Activated CD4-positive, alpha-beta T cell treated with anti-CD3 and anti-CD28 coated beads, Interleukin-2, amount 50 U/mL, for 4 hours (primary cell): ENCODE measurements around the gene ATP8A2.

Experiments used
- DNase-seq, 2 experiments: peaks; one replicate each; pipeline ENCODE4 v3.0.0-alpha.2; 2020

ATP8A2 gene

DNA sequence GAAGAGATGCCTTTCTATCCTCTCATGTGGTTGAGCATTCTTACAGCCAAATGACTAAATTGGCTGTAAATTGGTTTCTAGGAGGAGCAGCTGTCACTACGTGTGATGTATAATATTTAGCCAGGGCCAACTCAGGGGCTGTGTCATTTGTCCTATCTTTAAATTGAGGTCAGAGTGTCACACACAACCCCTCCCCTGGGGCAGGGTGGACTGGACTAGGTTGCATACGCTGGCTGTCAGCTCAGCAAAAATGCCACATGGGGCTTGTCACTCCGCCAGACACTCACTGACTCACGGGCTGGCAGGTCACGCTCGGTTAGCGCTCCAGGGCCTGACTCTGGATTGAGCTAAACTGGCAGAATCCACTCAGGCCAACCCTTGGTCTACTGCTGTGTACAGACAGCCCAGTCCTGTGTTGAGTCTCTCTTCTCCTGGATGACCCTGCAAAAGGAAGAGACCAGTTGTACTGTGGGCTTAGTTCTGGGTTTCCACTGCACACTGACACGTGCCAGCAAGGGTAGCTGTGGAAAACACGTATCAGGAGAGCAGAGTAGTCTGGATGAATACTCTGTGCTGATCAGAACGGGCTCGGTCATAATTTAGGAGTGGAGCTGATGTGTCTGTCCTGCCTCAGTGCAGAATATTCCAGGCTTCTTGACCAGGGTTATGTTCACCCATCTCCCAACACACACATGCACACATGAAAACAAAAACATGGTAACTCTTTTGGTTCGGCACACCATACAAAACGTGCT is 650.9 kb downstream of the ATP8A2 start:
- DNase-seq: no peak

- no peak for DNase-seq
Observed at GRCh38 chr13:26024558-26024957, 652.8 kb downstream of the ATP8A2 start.

- DNase-seq: no peak
Observed at GRCh38 chr13:26025196-26025595, 653.4 kb downstream of the ATP8A2 start.

DNA sequence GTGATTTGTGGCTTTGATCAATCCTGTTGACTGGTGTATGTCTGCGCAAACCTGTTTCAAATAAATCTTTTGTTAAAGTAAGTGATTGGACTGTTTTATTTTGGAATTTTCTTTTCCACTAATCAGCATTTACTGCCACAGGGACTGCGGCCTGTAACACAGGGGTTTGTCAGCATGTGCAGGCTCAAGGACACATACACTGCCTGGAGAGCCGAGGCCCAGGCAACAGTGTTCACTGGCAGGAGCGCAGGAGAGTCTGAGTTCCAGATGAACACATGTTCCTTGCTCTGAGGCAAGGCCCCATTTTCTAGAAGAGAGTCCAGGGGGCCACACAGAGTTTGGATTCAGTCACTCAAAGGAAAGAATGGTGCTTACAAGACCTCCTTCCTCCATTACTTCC is 654.0 kb downstream of the ATP8A2 start:
- no peak for DNase-seq

GRCh38 chr13:26026211-26026610 is 654.4 kb downstream of the ATP8A2 start:
- DNase-seq: no peak

- DNase-seq: no peak
Observed at GRCh38 chr13:26029581-26030136, 657.9 kb downstream of the ATP8A2 start.

DNA sequence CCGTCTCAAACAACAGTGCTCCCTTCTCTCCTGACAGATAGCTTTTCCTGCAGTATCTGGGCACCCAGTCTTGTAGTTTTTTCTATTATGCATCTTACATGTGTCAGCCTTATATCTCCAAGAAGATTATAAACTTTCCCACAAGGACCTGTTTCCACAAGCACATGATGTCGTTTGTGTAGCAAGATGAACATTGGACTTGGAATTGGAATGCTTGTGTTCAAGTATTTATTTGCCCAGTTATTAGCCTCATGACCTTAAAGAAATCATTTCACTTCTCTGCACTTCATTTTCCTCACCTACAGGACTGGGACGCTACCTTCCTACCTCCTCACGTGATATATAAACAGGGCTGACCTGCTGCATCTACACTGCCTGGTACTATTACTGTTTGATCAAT is 658.6 kb downstream of the ATP8A2 start:
- no peak for DNase-seq

GRCh38 chr13:26034018-26034417 is 662.2 kb downstream of the ATP8A2 start:
- no peak for DNase-seq

DNA sequence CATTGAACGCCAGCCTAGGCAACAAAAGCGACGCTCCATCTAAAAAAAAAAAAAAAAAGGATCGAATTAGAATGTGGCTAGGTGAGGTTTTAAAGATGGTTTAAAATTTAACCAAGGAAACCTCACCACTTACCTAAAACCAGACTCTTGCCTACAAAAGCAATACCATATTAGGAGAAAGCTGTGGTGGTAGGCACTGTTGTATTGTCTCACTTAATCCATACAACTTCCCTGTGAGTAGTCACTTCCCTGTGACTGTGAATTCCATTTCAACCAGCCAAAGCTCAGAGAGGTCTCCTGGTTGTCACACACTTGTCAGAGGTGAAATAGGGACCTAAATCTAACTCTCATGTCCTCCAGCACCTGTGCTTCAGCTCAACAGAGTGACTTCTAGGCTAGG is 664.6 kb downstream of the ATP8A2 start:
- no peak for DNase-seq

- no peak for DNase-seq
Observed at GRCh38 chr13:26037302-26037701, 665.5 kb downstream of the ATP8A2 start.

- no peak for DNase-seq
Observed at GRCh38 chr13:26038931-26039475, 667.2 kb downstream of the ATP8A2 start.

- DNase-seq: no peak
Observed at GRCh38 chr13:26041444-26041843, 669.7 kb downstream of the ATP8A2 start.

GRCh38 chr13:26042785-26043184 is 671.0 kb downstream of the ATP8A2 start:
- no peak for DNase-seq

- no peak for DNase-seq
Observed at GRCh38 chr13:26045142-26045541, 673.4 kb downstream of the ATP8A2 start.

DNA sequence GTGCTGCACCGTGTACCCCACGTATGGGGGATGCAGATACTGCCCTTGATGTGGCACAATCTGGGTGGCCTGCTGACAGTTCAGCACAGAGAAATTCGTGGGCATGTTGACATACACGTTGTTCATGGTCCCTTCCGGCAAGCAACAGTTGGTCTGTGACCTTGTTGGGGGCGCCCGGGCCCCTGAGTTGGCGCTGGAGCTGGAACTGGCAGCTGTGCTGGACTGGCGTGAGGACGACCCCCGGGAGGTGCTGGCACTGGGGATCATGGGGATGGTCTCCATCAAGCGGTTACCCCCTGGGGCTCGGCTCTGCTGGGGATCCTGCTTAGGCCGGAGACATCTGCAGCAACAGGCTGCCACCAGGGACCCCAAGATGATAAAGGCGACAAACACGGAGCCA is 674.9 kb downstream of the ATP8A2 start:
- DNase-seq: no peak

DNA sequence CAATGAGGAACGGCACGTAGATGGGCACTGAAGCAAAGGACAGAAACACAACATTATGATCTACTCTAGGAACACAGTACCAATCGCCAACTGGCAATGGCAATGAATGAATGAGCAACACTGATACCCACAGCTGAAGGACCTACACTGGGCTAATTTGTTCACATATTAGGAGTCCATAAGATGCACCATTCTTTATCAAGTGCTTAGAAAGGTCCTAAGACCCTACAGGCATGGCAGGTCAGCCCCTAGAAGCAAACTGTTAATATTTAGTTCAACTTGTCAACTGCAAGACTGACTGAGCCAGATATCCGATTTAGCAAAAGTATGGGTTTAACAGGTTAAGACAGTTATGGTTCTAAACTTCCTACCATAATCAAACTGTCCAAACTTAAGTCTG is 675.3 kb downstream of the ATP8A2 start:
- DNase-seq: no peak

GRCh38 chr13:26048741-26049140 is 677.0 kb downstream of the ATP8A2 start:
- DNase-seq: no peak

GRCh38 chr13:26050568-26051230 is 678.9 kb downstream of the ATP8A2 start:
- DNase-seq: no peak

DNA sequence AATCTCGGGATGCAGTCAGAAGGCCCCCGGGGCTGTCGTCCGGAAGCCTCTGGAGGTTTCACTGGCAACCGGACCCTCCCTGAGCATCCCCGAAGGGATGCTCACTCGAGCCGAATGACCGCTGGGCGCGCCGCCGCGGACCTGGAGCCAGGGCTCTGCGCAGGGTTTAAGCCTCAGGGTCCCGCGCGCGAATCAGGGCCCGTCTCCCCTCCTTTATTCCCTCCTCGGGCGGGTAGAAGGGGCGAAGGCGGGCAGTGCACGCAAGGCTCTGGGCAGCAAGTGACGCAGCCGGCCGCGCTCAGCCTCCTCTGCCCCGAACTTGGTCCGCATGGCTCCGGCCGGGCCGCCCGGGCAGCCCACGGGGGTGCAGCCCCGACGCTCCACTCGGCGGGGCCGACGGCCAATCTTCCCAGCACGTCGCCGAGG is 679.5 kb downstream of the ATP8A2 start:
- no peak for DNase-seq

DNA sequence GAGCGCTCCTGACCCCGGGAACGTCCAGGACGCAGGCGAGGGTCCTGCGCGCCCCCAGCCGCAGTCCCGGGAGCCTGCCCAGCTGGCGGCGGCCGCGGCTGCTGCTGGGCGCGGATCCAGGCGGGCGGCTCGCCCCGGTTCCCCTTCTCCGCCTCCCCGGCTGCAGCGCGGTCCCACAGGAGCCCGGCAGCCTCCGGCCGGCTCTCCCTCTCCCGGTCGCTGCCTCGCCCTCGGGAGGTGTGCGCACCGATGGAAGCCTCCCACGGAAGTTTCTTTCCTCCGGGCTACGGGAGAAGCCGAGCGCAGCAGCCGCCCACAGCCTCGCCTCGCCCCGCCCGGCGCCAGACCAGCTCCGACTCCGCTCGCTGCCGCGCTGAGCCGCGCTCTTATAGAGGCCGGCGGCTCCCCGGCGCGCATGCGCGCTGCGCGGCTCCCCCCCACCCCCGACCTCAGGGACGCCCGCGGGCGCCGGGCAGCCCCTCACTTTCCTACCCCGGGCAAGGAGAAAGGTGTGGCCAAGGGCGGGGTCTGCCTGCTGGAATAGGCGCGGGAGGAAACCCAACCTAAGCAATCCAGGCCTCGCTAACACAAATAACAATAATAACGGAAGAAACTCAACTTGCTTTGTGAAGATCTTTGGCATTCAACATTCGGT is 680.0 kb downstream of the ATP8A2 start, which contains the start of gene SHISA2:
TSS of gene SHISA2 (minus strand) at position 360 of the 655 bp plus-strand sequence. CDS start 1,041 bp downstream, outside the sequence.
- peak in 1 of 2 experiments; percentile 18 for DNase-seq

- no peak for DNase-seq
Observed at GRCh38 chr13:26052337-26052736, 680.6 kb downstream of the ATP8A2 start.

DNA sequence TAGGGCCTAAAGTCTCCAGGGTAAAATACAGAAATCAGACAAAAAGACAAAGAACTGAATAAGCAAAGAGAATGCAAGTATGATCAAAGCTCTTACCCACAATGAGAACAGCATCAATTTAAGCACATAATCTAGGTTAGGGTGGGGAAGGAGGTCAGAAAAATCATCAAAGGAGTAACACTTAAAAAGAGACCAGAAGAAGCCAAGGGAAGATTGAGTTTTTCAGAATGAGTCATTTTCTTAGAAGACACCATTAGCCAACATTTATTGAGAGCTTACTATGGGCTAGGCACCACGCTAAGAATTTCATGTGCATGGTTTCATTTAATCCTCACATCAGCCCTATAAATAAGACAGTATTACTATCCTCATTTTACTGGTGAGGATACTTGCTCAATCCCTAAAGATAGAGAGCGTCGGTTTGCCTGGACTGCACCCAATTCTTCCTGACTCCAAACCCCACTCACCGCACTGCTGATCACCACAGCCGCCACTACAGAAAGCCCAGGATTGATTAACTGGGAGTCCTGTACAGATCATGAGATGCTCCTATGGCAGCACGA is 681.7 kb downstream of the ATP8A2 start:
- no peak for DNase-seq

GRCh38 chr13:26054896-26055295 is 683.1 kb downstream of the ATP8A2 start:
- DNase-seq: no peak
